Hepatocyte (in vitro differentiated cells): ENCODE results near the gene LRSAM1.

ENCODE experiments used
- EZH2 ChIP-seq: fragments of 200-600 bp; sonication (generic); IDR thresholded peaks from 2 replicates; pipeline ENCODE4 v1.6.1; 2016; ENCODE audit warnings: antibody characterized with exemption, mild to moderate bottlenecking, borderline replicate concordance
- EZH2phosphoT487 ChIP-seq: fragments of 200-600 bp; sonication (generic); IDR thresholded peaks from one replicate; pipeline ENCODE4 v1.6.1; 2018; ENCODE audit warnings: antibody characterized with exemption, mild to moderate bottlenecking, low read depth, moderate library complexity; ENCODE audit not compliant: unreplicated experiment, severe bottlenecking
- TF ChIP-seq, protein P1 (sequence below): fragments of 200-600 bp; sonication (generic); IDR thresholded peaks from 2 replicates; pipeline ENCODE4 v1.5.1; 2016; ENCODE audit warnings: antibody characterized with exemption, mild to moderate bottlenecking; ENCODE audit not compliant: poor library complexity

DNA sequence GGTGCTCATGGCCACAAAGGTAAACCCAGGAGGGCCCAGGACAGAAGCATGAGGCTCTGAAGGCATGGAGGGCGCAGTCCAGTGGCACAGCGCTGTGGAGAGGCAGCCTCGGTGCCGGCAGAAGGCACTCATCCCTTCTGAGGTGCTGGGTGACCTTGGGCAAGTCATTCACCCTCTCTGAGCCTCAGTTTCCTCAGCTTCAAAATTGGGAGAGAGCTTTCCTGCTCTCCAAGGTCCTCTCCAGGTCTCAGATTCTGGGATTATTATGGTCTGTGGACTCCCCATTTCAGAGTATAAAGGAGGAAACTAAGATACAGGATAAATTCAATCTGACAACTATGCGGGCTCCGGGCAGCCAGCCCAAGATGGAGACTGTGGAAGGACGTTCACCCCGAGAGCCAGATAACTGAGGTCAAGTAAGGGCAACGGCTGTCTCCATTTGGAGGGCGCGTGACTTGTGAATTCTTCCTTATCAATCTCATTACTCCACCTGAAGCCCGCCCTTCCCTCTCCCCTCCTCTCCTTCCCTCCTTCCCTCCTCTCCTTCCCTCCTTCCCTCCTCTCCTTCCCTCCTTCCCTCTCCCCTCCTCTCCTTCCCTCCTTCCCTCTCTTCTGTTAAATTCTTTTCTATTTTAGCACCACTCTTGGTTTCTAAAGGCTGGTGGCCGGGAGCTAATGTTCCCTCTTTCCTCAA, 58.1 kb downstream of the LRSAM1 start:
- TF ChIP-seq EZH2 (no peak), EZH2phosphoT487 (no peak)
- TF ChIP-seq, protein P1, sequence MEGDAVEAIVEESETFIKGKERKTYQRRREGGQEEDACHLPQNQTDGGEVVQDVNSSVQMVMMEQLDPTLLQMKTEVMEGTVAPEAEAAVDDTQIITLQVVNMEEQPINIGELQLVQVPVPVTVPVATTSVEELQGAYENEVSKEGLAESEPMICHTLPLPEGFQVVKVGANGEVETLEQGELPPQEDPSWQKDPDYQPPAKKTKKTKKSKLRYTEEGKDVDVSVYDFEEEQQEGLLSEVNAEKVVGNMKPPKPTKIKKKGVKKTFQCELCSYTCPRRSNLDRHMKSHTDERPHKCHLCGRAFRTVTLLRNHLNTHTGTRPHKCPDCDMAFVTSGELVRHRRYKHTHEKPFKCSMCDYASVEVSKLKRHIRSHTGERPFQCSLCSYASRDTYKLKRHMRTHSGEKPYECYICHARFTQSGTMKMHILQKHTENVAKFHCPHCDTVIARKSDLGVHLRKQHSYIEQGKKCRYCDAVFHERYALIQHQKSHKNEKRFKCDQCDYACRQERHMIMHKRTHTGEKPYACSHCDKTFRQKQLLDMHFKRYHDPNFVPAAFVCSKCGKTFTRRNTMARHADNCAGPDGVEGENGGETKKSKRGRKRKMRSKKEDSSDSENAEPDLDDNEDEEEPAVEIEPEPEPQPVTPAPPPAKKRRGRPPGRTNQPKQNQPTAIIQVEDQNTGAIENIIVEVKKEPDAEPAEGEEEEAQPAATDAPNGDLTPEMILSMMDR = no peak
